Measurements from ENCODE around the gene ATP6V1F.

Gene ATP6V1F

DNA sequence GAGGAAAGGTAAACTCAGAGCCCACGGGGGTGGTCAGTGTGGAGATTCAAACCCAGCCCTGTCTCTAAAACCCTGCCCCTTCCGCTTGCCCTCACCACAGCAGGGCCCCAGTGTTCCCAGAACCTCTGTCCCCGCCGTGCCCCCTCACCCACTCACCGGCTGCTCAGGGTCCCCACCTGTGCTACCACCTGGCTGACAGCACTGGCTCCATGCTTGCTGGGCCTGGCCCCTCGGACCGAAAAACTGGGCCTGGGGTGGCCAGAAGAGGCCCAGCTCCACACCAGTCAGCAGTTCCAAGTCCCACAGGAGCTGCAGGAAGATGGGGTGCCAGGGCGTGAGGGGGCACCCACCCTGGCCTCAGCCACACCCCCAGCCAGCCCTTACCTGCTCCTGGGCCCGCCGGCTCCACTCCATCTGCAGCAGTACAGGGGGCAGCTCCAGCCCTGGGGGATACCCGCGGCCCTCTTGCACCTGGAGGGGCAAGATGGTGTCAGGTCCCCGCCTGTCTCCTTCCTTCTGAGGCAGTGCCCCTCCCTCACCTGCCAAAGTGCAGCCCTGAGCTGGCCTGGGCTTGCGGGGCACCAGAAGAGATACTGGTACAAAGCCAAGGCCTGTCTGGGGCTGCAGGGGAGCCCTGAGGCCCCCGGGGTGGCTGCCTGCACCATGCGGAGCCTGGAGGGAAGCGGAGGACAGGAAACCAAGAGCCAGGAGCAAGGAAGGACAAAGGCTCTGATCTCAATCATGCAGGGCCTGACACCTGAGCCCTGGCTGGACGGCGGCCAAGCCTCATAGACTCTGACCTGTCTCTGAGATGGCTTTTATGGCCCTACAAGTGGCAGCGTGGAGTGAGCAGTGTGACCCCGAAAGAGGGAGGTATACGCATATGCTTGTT, 11.7 kb downstream of the ATP6V1F start:
- Histone ChIP-seq H3K9me3 (no peaks in the 10 kb centered on the region), H3K4me1 (peaks cover 0 to 10% (median 8%) of the 10 kb centered on the region in 4 donors), H3K4me3 (no peak overlapping the region), H3K27ac (no peak overlapping the region), H3K27me3 (peaks cover 0 to 8% of the 10 kb centered on the region in 2 donors), H3K36me3 (no peaks in the 10 kb centered on the region)
- intact Hi-C loops (cut with DNase I; ENCODE audit: low total_unique reads), result no loop called here
- TF ChIP-seq CTCF (IDR thresholded peaks at IDR 0.05), result no peak
- DNase-seq, result no peak

GRCh38 chr7:128875523-128875948, 12.9 kb downstream of the ATP6V1F start:
- DNase-seq, result no peak
- no peak overlapping the region for H3K4me3 ChIP-seq
- no peaks in the 10 kb centered on the region for H3K36me3 ChIP-seq
- no peaks in the 10 kb centered on the region for H3K9me3 ChIP-seq
- intact Hi-C loops (cut with DNase I; ENCODE audit: low total_unique reads), result no loop called here
- peaks cover 0 to 6% of the 10 kb centered on the region in 2 donors for H3K27me3 ChIP-seq
- H3K4me1 ChIP-seq, result no peaks in the 10 kb centered on the region
- no peak overlapping the region for H3K27ac ChIP-seq
- TF ChIP-seq CTCF (IDR thresholded peaks at IDR 0.05), result no peak

DNA sequence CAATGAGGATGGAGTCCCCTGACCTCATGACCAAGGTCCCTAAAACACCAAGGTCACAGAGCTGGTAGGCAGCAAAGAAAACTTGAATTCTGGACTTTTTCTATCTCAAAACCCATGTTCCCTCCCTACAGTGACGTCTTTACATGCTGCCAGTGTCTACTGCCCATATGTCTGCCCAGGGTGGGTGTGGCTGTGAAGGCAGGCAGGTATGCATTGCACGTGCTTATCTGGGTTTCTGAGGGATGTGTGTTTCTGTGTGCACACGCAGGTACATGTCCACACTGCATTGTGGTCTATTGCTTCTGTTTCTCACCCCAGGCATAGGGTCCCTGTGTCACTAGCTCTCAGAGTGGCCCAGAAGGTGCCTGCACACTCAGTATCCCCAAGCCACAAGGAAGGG, 13.5 kb downstream of the ATP6V1F start:
- intact Hi-C loops (cut with DNase I; ENCODE audit: low total_unique reads), result no loop called here
- DNase-seq, result no peak

GRCh38 chr7:128876586-128876977, 13.9 kb downstream of the ATP6V1F start:
- no peak for DNase-seq
- intact Hi-C loops (cut with DNase I; ENCODE audit: low total_unique reads), result no loop called here

More for the DNA sequence above, 13.5 kb downstream of the ATP6V1F start:
- Histone ChIP-seq H3K4me1 (no peaks in the 10 kb centered on the region), H3K27ac (no peak overlapping the region), H3K36me3 (no peaks in the 10 kb centered on the region), H3K4me3 (no peak overlapping the region), H3K27me3 (peaks cover 0 to 6% of the 10 kb centered on the region in 2 donors), H3K9me3 (no peaks in the 10 kb centered on the region)
- no peak for TF ChIP-seq CTCF (IDR thresholded peaks at IDR 0.05)

GRCh38 chr7:128876978-128877755, 14.5 kb downstream of the ATP6V1F start:
- no peak overlapping the region for H3K27ac ChIP-seq
- no peaks in the 10 kb centered on the region for H3K4me1 ChIP-seq
- TF ChIP-seq CTCF (IDR thresholded peaks at IDR 0.05), result no peak
- H3K9me3 ChIP-seq, result no peaks in the 10 kb centered on the region
- DNase-seq, result peak in 1 of 2 donors; percentile 64
- H3K27me3 ChIP-seq, result peaks cover 0 to 6% of the 10 kb centered on the region in 2 donors
- no peak overlapping the region for H3K4me3 ChIP-seq
- intact Hi-C loops (cut with DNase I; ENCODE audit: low total_unique reads), result no loop called here
- no peaks in the 10 kb centered on the region for H3K36me3 ChIP-seq

More at GRCh38 chr7:128876586-128876977, 13.9 kb downstream of the ATP6V1F start:
- no peak for TF ChIP-seq CTCF (IDR thresholded peaks at IDR 0.05)
- no peak overlapping the region for H3K27ac ChIP-seq
- no peak overlapping the region for H3K4me3 ChIP-seq
- no peaks in the 10 kb centered on the region for H3K36me3 ChIP-seq
- no peaks in the 10 kb centered on the region for H3K9me3 ChIP-seq
- no peaks in the 10 kb centered on the region for H3K4me1 ChIP-seq
- H3K27me3 ChIP-seq, result peaks cover 0 to 6% of the 10 kb centered on the region in 2 donors
